Posterior vena cava (tissue), 2 donors: ENCODE results near the gene SLC35F6. TPM values are rescaled to one million over a fixed set of nuclear protein-coding genes. Genes with fewer than 3 reads are reported as not detected.
A peak's percentile ranks its signal among the peaks of the same experiment; 100 is the strongest.
"Not testable (repeated sequence)": the region's sequence is repeated elsewhere in the genome, so short reads cannot be mapped to it uniquely, and the experiment has no call there.

ENCODE experiments used
- DNase-seq: peaks from one replicate; pipeline ENCODE4 v3.0.0-alpha.2; 2020; ENCODE audit warnings: low spot score
- intact Hi-C, 2 donors: fragments of 100-400 bp; cut with DNase I; formaldehyde crosslinking; loops; one replicate each; pipeline versions ENCODE4 v1.14.1 to v1.14.2; 2022 to 2023
- total RNA-seq, 2 donors: library from RNA; stranded (reverse); fragmentation: NEBNext Ultra II Directional; extraction: Animal tissue kit (Norgen Biotek cat#: 25700); gene quantifications; one replicate each; pipeline ENCODE4 v1.2.1, GENCODE V29; 2021
- donor health status: DM: yes; HTN: yes; CAD: no.
- donor health status: DM: yes; HTN: yes; CAD: no.

SLC35F6 gene
- total RNA-seq, 2 donors from 2014 or later, result 38.8 to 39.4 TPM

GRCh38 chr2:26807788-26808460, 43.8 kb downstream of the SLC35F6 start:
- intact Hi-C loops, result no loop called here
- no peak for DNase-seq

- intact Hi-C loops, result no loop called here
- no peak for DNase-seq
Measured at GRCh38 chr2:26809211-26809610, 45.1 kb downstream of the SLC35F6 start.

GRCh38 chr2:26809876-26810577, 45.9 kb downstream of the SLC35F6 start:
- no peak for DNase-seq
- intact Hi-C loops, result no loop called here

GRCh38 chr2:26811261-26811660, 47.2 kb downstream of the SLC35F6 start:
- intact Hi-C loops, result no loop called here
- peak; percentile 64 for DNase-seq

GRCh38 chr2:26811791-26812694, 48.0 kb downstream of the SLC35F6 start:
- intact Hi-C loops, result no loop called here
- no peak for DNase-seq

- no peak for DNase-seq
- intact Hi-C loops, result no loop called here
Measured at GRCh38 chr2:26812731-26813130, 48.6 kb downstream of the SLC35F6 start.

- DNase-seq, result peak; percentile 53
- intact Hi-C loops, result not testable (repeated sequence)
Measured at GRCh38 chr2:26814072-26814765, 50.1 kb downstream of the SLC35F6 start.

GRCh38 chr2:26816893-26817292, 52.8 kb downstream of the SLC35F6 start:
- intact Hi-C loops, result no loop called here

GRCh38 chr2:26818255-26818654, 54.2 kb downstream of the SLC35F6 start:
- intact Hi-C loops, result no loop called here
- DNase-seq, result peak; percentile 72

More at GRCh38 chr2:26816893-26817292, 52.8 kb downstream of the SLC35F6 start:
- DNase-seq, result peak; percentile 62

GRCh38 chr2:26818972-26819371, 54.9 kb downstream of the SLC35F6 start:
- DNase-seq, result no peak
- intact Hi-C loops, result no loop called here

GRCh38 chr2:26820932-26821331, 56.8 kb downstream of the SLC35F6 start:
- intact Hi-C loops, result no loop called here
- DNase-seq, result no peak

GRCh38 chr2:26822877-26823276, 58.8 kb downstream of the SLC35F6 start:
- intact Hi-C loops, result no loop called here
- no peak for DNase-seq

Other genes starting within 250 kb of the SLC35F6 start
- gene CIB4, start 122.9 kb upstream of the SLC35F6 start, total RNA-seq, result not detected
- gene KCNK3, start 71.6 kb upstream of the SLC35F6 start, total RNA-seq, result 10 to 100 TPM; 13.1 to 24.4 TPM
- gene CENPA, start 21.8 kb downstream of the SLC35F6 start, total RNA-seq, result 1 to 10 TPM in 1 of 2 donors, not detected in 1; 1.2 TPM
- not detected for gene DPYSL5, start 83.8 kb downstream of the SLC35F6 start, total RNA-seq
- 10 to 100 TPM; 11.4 to 16.3 TPM for gene MAPRE3, start 206.4 kb downstream of the SLC35F6 start, total RNA-seq